ENCODE data around the gene AGBL3.
"Not testable (repeated sequence)": the region's sequence is repeated elsewhere in the genome, so short reads cannot be mapped to it uniquely, and the experiment has no call there.

AGBL3 gene

DNA sequence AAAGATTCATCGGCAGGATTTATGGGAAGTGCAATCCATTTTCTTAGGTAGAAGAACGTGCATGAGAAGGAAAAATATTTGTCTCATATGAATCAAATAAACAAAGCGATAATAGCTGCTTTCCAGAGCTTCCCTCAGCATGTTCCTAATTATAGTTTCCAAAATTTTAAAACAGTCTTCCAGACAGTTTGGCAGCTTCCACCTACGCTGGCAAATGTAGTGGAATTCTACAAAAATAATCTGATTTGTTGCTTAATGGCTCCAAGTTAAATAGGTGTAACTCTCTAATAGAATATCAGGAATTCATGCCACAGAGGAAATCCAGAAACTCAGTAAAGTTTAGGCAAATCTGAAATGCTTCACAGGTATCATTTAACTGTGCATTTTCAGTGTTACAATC is 23.3 kb upstream of the AGBL3 start:
- no peak for DNase-seq (ENCODE audit: low read depth in 2 of 2)

GRCh38 chr7:134966691-134967090 is 19.6 kb upstream of the AGBL3 start:
- no peak for DNase-seq (ENCODE audit: low read depth in 2 of 2)

DNA sequence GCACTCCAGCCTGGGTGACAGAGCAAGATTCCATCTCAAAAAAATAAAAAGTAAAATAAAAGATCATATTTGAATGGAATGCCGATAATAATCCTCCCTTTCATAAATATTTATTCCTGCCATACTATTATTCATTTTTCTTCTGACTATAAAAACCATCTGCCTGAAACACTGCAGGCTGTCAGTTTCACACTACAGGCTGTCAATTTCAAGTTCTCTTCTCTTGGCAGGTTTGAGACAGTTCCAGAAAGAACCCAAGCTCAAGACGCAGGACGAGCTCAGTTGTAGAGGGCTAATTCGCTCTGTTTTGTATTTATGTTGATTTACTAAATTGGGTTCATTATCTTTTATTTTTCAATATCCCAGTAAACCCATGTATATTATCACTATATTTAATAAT is 18.2 kb upstream of the AGBL3 start:
- no peak for DNase-seq (ENCODE audit: low read depth in 2 of 2)

- not testable (repeated sequence) for DNase-seq (ENCODE audit: low read depth in 2 of 2)
Measured at GRCh38 chr7:134981645-134982044, 4.7 kb upstream of the AGBL3 start.

DNA sequence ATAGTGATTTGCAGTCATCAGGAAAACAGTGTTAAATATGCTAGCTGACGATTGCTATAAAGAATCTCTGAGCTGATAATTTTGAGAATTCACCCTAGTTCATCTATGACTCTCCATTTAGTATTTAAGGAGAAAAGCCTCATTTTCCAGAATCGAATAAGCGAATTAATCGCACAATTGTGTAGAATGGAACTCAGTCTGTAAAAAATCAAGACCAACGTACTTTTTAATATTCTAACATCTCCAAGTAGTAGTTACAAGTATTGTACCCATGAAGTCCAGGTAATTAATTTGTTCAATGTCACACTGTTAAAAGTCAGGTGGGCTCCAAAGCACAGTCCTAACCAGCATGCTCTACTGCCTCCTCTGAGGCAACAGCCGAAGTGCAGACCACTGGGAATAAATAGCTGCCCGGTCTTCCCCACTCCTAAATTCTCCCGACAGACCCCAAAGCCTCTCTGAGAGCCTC is 380 bp upstream of the AGBL3 start:
- no peak for DNase-seq (ENCODE audit: low read depth in 2 of 2)

GRCh38 chr7:134988161-134988560 is 1.9 kb downstream of the AGBL3 start:
- no peak for DNase-seq (ENCODE audit: low read depth in 2 of 2)

GRCh38 chr7:134991469-134992339 is 5.4 kb downstream of the AGBL3 start:
- no peak for DNase-seq (ENCODE audit: low read depth in 2 of 2)

DNA sequence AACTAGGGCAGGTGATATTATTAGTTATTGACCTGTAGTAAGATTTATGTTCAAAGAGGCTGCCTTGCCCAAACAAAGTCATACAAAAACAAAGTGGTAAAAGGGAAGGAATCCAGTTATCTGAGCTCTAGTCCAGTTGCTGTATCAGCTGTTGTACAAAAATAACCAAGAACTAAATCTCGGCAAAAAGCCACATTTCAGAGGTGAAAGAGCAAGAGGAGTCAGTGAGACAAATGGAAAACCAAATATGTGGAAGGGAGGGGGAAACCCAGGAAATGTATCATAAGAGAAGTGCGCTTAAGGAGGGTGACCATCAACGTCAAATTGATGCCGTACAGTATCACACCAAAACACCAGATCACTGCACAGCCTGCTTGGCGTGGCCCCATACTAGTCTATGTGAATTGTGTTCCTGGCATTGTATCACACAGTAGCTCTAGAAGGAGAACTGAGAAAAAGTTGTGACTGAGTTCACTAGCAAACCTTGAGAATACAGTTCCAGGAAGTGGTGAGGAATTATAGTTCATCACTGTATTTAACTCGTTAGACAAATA is 6.4 kb downstream of the AGBL3 start:
- DNase-seq (ENCODE audit: low read depth in 2 of 2) = peak in 1 of 2 donors; percentile 25

DNA sequence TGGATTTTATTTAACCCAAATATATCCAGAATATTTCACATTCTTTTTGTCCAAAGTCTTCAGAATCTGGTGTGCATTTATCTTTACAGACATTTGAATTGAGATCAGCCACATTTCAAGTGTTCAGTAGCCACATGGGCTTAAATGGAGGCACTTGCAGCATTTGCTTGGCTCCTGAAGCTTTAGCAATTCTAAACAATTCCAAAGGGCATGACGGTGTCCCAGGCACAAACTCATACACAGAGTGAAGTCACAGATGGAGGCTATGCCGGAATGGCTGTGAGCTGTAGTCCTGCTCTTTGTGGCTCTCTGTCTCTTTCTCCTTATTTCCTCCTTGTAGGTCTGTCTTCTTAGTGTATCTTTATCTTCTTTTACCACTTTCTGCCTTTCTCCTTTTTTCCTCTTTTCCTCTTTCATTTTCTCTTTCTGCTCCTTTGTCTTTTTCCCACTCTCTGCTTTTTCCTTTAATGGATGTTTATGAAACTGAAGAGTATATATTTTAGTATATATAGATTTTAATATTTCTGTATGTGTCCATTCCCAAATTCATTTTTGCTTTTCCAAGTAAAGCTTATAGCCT is 7.7 kb downstream of the AGBL3 start:
- DNase-seq (ENCODE audit: low read depth in 2 of 2) = no peak

DNA sequence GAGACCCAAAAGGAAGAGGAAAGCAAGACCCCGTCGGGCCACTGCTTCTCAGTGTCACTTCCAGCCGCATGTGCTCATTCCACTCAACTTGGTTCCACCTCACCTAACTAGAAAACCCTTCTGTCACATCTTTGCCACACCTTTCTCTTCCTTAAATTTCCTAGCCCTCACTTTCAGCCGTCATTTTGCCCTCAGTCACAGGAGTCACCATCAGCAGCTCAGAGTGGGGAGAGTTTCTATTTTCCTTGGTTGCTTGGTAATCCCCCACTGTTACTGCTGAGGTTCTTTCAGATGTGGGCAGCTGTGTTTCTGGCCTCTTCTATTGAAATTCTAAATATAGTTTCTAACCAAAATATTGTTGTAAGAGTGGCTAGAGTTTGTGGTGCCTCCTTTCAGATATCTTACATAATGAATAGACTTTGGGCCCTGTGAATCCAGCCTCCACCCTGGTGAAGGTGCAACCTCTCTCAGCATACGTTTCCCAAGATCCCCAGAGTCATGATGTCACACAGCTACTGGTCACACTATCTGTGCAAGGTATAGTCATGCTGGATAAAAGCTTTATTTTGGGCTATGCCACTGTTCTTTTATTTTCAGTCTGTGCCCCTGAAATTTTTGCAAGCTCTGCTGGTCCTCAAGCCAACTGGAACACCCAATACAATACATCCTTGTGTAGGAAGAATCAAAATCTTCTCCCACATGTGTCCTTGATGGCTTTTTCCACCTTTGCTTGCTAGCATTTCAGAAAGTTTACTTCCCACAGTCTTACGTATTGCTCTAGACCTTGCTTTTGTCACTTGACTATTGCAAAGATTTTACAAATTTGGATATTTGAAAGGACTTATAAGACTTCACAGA is 9.2 kb downstream of the AGBL3 start:
- no peak for DNase-seq (ENCODE audit: low read depth in 2 of 2)

- no peak for DNase-seq (ENCODE audit: low read depth in 2 of 2)
Measured at GRCh38 chr7:134996097-134996550, 9.8 kb downstream of the AGBL3 start.

DNA sequence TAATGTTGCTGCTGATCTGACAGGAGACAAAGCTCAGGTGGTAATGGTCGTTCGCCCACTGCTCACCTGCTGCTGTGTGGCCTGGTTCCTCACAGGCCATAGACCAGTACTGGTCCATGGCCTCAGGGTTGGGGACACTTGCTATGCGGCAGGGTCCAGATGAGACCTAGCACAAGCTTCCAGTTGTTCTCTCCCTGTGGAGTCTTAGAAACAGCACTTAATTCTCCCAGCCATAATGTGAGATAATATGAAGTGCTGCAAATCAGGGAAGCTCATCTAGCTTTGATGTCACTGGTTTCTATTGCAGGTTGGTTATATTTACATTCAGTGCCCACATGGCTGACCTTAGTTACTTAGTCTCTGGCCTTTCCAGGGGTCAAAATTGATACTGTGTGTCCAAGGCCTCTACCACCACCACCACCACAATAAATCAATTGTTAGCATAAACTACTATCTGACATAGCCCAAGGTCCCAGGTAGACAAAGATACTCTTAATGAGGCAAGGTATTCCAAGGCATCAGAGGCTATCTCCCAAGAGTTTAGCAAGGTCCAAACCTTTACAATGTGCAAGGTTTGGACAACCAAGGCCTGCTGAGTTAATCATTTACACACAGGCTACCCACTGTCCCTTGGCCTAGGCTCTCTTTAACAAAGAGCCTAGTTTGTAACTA is 11.0 kb downstream of the AGBL3 start:
- no peak for DNase-seq (ENCODE audit: low read depth in 2 of 2)

DNA sequence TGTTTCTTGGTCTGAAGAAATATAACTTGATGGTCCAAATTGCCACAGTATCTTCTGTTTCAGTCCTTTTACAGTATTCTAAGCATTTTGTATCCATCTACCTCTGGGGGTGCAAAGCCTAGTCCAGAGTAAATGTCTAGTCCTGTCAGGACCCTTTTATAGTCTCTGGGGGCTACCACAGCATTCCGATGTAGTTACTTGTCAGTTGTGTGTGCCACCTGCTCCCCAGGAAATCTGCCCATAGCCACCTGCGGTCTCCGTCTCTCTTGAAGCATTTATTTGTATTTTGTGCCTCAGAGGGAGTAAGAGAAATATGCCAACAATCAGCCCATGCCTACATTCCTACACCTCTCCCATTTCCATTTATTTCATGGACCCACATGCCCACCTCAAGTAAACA is 12.8 kb downstream of the AGBL3 start:
- no peak for DNase-seq (ENCODE audit: low read depth in 2 of 2)

DNA sequence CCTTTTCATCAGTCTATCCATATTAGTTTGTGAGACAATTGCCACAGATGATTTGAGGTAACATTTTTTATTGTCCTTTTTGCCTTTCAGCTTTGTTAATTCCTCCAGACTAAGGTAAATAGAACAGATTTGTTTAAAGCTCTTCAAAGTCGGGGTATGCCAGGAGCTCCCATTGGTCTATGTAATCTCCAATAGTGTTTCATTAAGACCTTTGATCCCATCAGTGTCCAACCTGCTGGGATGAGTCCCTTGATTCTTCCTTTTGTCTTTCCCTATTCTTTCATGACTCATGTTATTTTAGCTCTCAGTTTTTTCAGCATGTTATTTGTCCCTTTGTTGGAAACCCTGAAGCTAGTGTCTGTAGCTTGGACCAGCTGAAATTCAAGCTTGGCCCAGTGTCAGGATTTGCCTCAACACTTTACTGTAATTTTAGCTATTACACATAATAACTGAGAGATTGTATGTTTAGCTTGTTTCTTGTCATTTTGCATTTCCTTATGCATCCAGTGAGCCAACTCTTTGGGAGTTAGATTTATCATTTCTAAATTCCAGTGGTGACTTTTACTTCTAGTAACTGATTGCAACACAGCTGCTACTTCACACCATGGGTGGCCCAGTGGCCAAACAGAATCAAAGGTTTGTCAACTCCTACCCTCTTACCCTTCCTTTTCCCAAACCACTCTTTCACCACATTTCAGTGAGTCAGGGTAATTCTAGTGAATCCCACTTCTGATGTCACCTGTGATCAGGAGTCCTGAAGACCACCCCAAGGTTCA is 15.3 kb downstream of the AGBL3 start:
- no peak for DNase-seq (ENCODE audit: low read depth in 2 of 2)

GRCh38 chr7:135012229-135012628 is 25.9 kb downstream of the AGBL3 start:
- no peak for DNase-seq (ENCODE audit: low read depth in 2 of 2)

DNA sequence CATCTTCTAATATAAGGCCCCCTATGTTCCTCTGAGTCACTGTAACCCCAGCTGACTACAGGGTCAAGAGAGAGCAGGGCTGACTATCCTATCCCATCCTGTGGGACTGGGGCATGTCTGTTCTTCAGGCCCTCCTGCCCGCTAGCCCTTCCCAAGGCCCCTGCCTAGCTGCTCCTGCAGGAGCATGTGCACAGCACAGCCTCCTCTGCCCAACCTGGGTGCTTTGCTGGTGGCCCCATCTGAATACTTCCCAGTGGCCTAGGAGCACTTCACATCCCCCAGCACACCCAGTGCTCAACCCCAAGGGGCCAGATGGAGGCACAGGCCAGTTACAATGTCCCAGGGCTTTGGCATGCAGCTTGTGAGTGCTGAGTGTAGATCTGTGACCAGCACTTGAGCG is 37.3 kb downstream of the AGBL3 start:
- DNase-seq (ENCODE audit: low read depth in 2 of 2) = no peak

- no peak for DNase-seq (ENCODE audit: low read depth in 2 of 2)
Measured at GRCh38 chr7:135035252-135035651, 48.9 kb downstream of the AGBL3 start.

DNA sequence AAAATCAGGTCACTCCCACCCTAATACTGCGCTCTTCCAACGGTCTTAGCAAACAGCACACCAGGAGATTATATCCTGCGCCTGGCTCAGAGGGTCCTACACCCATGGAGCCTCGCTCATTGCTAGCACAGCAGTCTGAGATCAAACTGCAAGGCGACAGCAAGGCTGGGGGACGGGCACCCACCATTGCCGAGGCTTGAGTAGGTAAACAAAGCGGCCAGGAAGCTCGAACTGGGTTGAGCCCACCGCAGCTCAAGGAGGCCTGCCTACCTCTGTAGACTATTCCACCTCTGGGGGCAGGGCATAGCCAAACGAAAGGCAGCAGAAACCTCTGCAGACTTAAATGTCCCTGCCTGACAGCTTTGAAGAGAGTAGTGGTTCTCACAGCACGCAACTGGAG is 80.7 kb downstream of the AGBL3 start:
- not testable (repeated sequence) for DNase-seq (ENCODE audit: low read depth in 2 of 2)

- no peak for DNase-seq (ENCODE audit: low read depth in 2 of 2)
Measured at GRCh38 chr7:135074096-135074495, 87.8 kb downstream of the AGBL3 start.

DNA sequence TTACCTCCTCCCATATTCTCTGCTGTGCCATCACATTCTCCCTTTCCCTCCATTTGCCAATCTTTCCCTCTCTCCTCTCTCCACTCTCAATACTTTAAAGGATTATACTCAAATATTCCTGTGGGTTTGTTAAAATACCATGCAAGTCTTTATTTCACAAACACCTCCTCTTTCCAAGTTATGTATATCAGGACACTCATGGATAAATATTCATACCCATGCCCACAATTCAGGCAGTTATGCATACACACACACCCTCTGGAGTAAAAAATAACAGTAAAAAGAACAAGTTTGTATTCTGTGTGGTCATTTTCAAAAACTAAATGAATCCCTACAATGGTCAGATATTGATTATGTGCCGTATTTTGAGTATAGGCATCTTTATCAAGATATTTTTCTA is 88.2 kb downstream of the AGBL3 start:
- no peak for DNase-seq (ENCODE audit: low read depth in 2 of 2)

- DNase-seq (ENCODE audit: low read depth in 2 of 2) = no peak
Measured at GRCh38 chr7:135075716-135076115, 89.4 kb downstream of the AGBL3 start.
